ENCODE data around the gene CREB5.

GRCh38 chr7:28744951-28745350 lies 332.6 kb downstream of the CREB5 start:
- no peak for TF ChIP-seq POLR2AphosphoS5 (IDR thresholded peaks at IDR 0.05)
- TF ChIP-seq, protein P1, sequence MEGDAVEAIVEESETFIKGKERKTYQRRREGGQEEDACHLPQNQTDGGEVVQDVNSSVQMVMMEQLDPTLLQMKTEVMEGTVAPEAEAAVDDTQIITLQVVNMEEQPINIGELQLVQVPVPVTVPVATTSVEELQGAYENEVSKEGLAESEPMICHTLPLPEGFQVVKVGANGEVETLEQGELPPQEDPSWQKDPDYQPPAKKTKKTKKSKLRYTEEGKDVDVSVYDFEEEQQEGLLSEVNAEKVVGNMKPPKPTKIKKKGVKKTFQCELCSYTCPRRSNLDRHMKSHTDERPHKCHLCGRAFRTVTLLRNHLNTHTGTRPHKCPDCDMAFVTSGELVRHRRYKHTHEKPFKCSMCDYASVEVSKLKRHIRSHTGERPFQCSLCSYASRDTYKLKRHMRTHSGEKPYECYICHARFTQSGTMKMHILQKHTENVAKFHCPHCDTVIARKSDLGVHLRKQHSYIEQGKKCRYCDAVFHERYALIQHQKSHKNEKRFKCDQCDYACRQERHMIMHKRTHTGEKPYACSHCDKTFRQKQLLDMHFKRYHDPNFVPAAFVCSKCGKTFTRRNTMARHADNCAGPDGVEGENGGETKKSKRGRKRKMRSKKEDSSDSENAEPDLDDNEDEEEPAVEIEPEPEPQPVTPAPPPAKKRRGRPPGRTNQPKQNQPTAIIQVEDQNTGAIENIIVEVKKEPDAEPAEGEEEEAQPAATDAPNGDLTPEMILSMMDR (IDR thresholded peaks at IDR 0.05): no peak
- no peak for TF ChIP-seq EP300 (IDR thresholded peaks at IDR 0.05)
